Stimulated activated CD8-positive, alpha-beta memory T cell treated with anti-CD3 and anti-CD28 coated beads, Interleukin-15, amount 100 ng/mL, for 4 hours (primary cell): ENCODE measurements around the gene CPLANE1.
"Not testable (repeated sequence)": the region's sequence is repeated elsewhere in the genome, so short reads cannot be mapped to it uniquely, and the experiment has no call there.

ENCODE experiments used
- DNase-seq, 2 donors: peaks; one replicate each; pipeline ENCODE4 v3.0.0-alpha.2; 2020; ENCODE audit warnings: low read depth in 2 of 2

Gene CPLANE1

DNA sequence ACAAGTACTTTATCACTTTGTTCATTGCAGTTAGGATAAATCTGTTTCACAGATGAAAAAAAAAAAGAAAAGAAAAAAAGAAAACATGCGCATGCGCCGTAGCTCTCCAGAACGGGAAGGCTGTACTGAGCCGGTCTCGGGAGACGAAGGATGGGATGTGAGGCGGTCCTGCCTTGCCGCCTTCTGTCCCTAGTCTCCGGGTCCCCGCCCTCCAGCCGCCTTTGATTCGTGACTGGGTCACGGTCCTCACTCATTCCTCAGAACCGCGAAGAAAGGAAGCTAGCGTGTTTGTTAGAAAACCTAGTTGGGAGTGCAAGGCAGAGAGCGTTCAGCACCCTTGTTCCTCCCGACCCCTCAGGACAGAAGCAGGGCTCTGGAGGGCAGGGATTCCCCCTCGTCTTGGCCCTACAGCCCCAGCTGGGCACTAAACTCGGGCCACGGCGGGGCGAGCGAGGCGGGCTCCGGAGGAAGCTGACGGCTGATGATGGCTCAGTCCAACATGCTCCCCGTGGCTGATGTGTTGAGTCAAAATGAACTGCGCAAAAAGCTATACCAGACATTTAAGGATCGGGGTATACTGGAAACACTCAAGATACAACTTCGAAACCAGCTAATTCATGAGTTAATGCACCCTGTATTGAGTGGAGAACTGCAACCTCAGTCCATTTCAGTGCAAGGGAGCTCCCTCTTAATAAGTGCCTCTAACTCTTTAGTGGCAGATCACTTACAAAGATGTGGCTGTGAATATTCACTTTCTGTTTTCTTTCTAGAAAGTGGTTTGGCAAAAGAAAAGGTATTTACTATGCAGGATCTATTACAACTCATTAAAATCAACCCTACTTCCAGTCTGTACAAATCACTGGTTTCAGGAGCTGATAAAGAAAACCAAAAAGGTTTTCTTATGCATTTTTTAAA, 40.0 kb downstream of the CPLANE1 start:
- DNase-seq, result no peak

DNA sequence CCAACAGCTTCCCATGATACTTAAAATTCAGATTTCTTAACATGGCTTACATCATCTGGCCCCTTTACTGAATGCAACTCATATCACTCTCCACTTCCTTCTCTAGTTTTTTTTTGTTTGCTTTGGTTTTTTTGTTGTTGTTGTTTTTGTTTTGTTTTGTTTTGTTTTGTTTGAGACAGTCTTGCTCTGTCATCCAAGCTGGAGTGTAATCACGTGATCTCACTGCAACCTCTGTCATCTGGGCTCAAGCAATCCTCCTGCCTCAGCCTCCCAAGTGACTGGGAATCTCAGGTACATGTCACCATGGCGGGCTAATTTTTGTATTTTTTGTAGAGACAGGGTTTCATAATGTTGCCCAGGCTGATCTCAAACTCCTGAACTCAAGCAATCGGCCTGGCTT, 41.4 kb downstream of the CPLANE1 start:
- DNase-seq, result no peak

DNA sequence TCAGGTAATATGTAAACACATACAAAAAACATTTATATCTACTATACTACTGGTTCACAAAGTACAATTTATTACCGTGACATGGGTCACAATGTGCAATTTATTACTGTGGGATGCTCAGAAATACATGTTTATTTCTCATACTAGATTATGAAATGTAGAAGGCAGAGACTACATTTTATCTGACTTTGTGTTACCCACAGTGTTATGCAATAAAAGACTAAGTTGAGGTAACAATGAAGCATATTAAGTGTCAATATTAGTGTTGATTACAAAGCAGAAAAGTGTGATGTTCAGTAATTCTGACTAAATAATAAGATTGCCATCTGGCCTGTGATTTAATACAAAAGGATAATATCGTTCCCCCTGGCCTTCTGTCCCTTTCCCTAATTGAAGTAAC, 42.4 kb downstream of the CPLANE1 start:
- no peak for DNase-seq

DNA sequence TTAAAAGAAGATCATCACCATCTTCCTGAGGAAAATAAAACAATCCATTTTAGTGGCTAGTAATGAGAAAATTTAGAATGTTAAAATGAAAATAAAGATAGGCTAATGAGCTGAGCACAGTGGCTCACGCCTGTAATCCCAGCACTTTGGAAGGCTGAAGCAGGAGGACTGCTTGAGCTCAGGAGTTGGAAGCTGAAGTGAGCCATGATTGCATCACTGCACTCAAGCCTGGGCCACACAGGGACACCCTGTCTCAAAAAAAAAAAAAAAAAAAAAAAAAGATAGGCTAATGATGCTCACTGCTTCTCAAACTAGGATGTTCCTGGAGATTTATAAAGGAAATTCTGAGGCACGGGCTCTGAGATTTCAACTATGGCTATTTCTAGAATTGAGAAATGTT, 50.3 kb downstream of the CPLANE1 start:
- DNase-seq, result no peak

DNA sequence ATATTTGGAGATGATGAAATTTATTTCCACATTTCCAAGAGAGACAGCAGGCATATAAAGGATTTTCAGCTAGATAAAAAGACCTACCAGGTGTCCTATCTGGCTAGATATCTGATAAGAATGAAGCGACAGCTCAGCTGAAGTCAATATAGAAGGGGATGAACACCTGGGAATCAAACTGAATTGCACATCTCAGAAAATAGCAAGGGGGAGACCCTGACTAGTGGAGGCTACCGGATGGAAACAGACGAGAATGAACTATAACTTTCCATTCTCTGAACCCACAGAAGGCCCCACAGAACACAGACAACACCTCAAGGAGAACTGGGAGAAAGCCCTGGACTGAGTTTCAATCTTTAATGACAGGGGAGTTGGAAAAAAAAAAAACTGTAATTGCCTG, 51.1 kb downstream of the CPLANE1 start:
- DNase-seq, result no peak

- DNase-seq, result no peak
Measured at GRCh38 chr5:37197340-37198050, 51.7 kb downstream of the CPLANE1 start.

DNA sequence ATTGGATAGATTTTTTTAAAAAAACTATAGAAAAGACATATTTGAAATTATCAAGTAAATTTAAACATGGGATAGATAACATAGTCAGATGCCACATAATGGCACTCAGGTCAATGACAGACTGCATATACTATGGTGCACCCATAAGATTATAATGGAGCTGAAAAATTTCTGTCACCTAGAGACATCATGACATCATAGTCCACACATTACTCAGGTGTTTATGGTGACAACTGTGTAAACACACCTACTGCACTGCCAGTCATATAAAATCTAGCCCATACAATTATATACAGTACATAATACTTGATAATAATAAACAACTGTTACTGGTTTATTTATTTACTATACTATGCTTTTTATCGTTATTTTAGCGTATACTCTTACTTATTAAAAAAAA, 58.6 kb downstream of the CPLANE1 start:
- DNase-seq, result no peak

- no peak for DNase-seq
Measured at GRCh38 chr5:37189355-37189754, 59.8 kb downstream of the CPLANE1 start.

- DNase-seq, result no peak
Measured at GRCh38 chr5:37187465-37187977, 61.7 kb downstream of the CPLANE1 start.

- no peak for DNase-seq
Measured at GRCh38 chr5:37184748-37185364, 64.3 kb downstream of the CPLANE1 start.

DNA sequence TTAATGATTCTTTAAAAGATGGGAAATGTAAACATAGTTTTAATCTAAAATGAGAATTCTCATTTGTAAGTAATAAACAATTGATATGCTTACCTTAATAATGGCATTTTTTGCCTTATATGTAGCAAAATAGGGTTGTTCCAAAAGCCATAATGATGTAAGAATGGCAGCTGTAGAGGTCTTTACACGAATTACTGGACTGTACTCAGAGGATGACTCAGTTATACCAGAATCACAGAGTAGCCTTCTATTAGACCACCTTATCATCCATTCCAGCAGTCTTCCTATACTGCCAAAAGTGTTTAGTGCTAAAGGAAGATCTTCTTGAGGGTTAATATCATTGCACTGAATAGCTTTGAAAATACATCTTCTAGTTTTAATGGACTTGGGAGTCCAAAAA, 66.5 kb downstream of the CPLANE1 start:
- no peak for DNase-seq

DNA sequence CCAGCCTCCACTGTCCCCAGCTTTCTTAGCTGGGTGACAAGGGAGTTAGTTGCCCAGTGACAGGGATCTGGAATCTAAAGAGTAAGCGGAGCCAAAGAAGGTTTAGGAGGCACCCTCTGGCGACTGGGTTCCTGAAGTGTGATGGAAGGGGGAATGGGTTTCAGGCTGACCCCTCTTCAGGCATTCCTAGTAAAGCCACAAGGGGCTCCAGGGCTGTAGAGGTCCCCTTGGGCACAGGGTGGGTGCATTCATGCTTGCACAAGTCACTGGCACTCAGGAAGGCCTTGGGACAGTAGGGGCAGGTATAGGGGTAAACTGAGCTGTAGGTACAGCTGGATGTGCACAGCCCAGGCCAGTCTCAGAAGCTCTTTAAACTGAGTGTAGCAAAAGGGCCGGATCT, 74.2 kb downstream of the CPLANE1 start:
- no peak for DNase-seq

DNA sequence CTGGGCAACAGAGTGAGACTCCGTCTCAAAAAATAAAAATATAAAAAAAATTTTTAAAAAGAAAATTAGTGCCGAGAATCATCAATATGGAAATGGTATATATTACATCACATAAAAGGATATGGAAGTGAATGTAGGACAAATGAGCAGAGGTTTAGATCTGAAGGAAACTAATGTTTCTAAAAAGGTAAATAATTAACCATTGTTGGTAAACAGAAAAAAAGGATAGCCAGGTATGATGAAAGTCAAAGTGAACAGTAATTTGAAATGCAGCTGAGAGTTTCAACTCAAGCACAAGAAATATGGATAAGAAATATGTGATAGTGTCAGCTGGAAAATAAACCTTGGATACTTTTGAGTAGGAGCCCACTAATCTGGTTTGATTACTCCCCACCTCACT, 76.2 kb downstream of the CPLANE1 start:
- DNase-seq, result no peak

DNA sequence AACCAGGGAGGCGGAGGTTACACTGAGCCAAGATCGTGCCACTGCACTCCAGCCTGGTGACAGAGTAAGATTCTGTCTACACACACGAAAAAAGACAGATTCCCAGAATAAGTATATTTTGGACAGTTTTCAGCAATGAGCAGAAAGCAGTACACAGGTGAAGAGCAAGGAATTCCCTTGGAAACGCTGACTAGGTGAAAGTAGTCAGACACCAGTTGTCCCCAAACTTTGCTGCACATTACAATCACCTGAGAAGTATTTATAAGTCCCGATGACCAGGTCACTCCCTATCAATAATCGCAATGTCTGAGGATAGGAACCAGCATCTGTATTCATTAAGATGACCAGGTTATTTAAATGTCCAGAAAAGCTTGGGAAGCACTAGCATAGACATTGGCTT, 78.3 kb downstream of the CPLANE1 start:
- no peak for DNase-seq

DNA sequence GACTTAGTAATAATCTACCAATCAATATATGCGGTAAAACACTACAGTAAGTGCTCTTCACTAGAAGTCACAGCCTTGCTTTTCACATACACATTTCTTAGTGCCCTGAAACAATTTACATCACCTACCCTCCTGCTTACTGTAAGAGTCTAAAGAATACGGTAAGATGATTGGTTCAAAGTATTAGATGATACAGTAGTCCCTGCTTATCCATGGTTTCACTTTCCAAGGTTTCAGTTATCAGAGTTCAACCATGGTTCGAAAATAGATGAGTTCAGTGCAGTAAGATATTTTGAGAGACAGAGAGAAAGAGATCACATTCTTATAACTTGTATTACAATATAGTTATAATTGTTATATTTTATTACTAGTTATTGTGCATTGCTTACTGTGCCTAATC, 83.0 kb downstream of the CPLANE1 start:
- no peak for DNase-seq

DNA sequence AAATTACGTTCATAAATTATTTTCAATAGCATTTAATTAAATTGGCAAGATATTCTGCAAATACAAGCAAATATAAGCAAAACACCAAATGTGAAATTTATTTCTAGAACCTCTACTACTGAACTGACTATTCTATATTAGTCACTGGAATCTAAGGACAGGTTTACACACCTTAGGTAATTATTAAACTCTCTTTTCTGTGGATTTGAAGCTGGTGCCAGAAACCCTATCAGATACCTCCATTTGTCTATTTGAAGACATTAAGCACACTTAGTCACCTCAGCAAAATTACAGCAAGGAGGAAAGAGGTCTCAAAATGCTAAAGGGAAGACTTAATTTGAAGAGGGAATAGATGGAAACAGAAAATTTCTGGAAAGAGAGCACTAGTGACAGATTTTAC, 83.4 kb downstream of the CPLANE1 start:
- DNase-seq, result no peak

- DNase-seq, result no peak
Measured at GRCh38 chr5:37153661-37154060, 95.5 kb downstream of the CPLANE1 start.

- DNase-seq, result no peak
Measured at GRCh38 chr5:37146896-37147295, 102.3 kb downstream of the CPLANE1 start.

DNA sequence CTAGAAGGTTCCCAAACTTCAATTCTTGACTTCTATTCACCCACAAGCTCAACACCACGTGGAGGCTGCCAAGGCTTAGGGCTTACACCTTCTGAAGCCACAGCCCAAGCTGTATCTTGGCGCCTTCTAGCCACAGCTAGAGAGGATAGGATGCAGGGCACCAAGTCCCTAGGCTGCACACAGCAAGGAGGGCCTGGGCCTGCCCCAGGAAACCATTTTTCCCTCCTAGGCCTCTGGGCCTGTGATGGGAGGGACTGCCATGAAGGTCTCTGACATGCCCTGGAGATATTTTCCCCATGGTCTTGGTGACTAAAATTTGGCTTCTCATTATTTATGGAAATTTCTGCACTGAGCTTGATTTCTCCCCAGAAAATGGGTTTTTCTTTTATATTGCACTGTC, 112.5 kb downstream of the CPLANE1 start:
- no peak for DNase-seq

DNA sequence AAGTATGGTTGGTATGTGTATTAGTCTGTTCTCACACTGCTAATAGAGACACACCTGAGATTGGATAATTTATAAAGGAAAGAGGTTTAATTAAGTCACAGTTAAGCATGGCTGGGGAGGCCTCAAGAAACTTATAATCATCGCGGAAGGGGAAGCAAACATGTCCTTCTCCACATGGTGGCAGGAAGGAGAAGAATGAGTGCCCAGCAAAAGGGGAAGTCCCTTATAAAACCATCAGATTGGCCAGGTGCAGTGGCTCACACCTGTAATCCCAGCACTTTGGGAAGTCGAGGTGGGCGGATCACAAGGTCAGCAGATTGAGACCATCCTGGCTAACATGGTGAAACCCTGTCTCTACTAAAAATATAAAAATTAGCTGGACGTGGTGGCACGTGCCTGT, 113.9 kb downstream of the CPLANE1 start:
- not testable (repeated sequence) for DNase-seq

- DNase-seq, result no peak
Measured at GRCh38 chr5:37133939-37134338, 115.2 kb downstream of the CPLANE1 start.

GRCh38 chr5:37132646-37133045, 116.5 kb downstream of the CPLANE1 start:
- DNase-seq, result no peak

GRCh38 chr5:37121465-37121864, 127.7 kb downstream of the CPLANE1 start:
- DNase-seq, result no peak
